ENCODE data around the gene NABP1. TPM values are rescaled to one million over a fixed set of nuclear protein-coding genes. Genes with fewer than 3 reads are reported as not detected.
"Not testable (repeated sequence)": the region's sequence is repeated elsewhere in the genome, so short reads cannot be mapped to it uniquely, and the experiment has no call there.

NABP1 gene
- total RNA-seq, 1 donor from 2014 or later = 86.0 TPM

- Mint-ChIP-seq H3K36me3 (ENCODE audit: low read depth) (no peaks in the 10 kb centered on the region), H3K9me3 (no peaks in the 10 kb centered on the region), H3K4me1 (peaks cover 14% of the 10 kb centered on the region), H3K27ac (no peak overlapping the region), H3K27me3 (no peaks in the 10 kb centered on the region), H3K4me3 (no peak overlapping the region)
- intact Hi-C loops (cut with micrococcal nuclease) = no loop called here
- no peak for TF ChIP-seq CTCF (IDR thresholded peaks at IDR 0.05)
- ChIA-PET CTCF (no interaction called here), POLR2A (interaction anchor here (1.3 to 1.8 kb wide), 2 partner anchors 14 to 35 kb away, joined by 7 to 13 read pairs; partner anchors contain the start of gene NABP1)
- DNase-seq = no peak
- no peak for ATAC-seq (ENCODE audit: low read depth)
Measured at GRCh38 chr2:191642541-191642940, 35.4 kb upstream of the NABP1 start.

GRCh38 chr2:191643429-191643828 lies 34.5 kb upstream of the NABP1 start:
- no peaks in the 10 kb centered on the region for H3K36me3 Mint-ChIP-seq (ENCODE audit: low read depth)
- TF ChIP-seq CTCF (IDR thresholded peaks at IDR 0.05) = no peak
- DNase-seq (no peak), ATAC-seq (ENCODE audit: low read depth) (no peak)
- ChIA-PET POLR2A (interaction anchor here (0.7 to 1.8 kb wide), 3 partner anchors 15 to 116 kb away, joined by 3 to 13 read pairs (median 7); partner anchors contain the start of gene NABP1), CTCF (no interaction called here)
- no peak overlapping the region for H3K27ac Mint-ChIP-seq
- intact Hi-C loops (cut with micrococcal nuclease) = no loop called here
- no peaks in the 10 kb centered on the region for H3K9me3 Mint-ChIP-seq
- no peak overlapping the region for H3K4me3 Mint-ChIP-seq
- no peaks in the 10 kb centered on the region for H3K27me3 Mint-ChIP-seq
- peaks cover 5% of the 10 kb centered on the region for H3K4me1 Mint-ChIP-seq

GRCh38 chr2:191644613-191645012 lies 33.3 kb upstream of the NABP1 start:
- H3K27me3 Mint-ChIP-seq; H3K9me3 Mint-ChIP-seq; DNase-seq; intact Hi-C loops (cut with micrococcal nuclease); H3K36me3 Mint-ChIP-seq (ENCODE audit: low read depth); CTCF ChIA-PET; H3K4me3 Mint-ChIP-seq; H3K27ac Mint-ChIP-seq; ATAC-seq (ENCODE audit: low read depth); H3K4me1 Mint-ChIP-seq: not testable (repeated sequence)
- POLR2A ChIA-PET = interaction anchor here (1.0 to 1.1 kb wide), 2 partner anchors 23 to 33 kb away, joined by 3 to 4 read pairs; partner anchors contain the start of gene NABP1

GRCh38 chr2:191645032-191645431 lies 32.9 kb upstream of the NABP1 start:
- no peak for TF ChIP-seq CTCF (IDR thresholded peaks at IDR 0.05)
- no peak for ATAC-seq (ENCODE audit: low read depth)
- H3K4me3 Mint-ChIP-seq = no peak overlapping the region
- ChIA-PET POLR2A (interaction anchor here (1.0 to 1.1 kb wide), 2 partner anchors 22 to 32 kb away, joined by 3 to 4 read pairs; partner anchors contain the start of gene NABP1), CTCF (no interaction called here)
- H3K36me3 Mint-ChIP-seq (ENCODE audit: low read depth) = no peaks in the 10 kb centered on the region
- peaks cover 2% of the 10 kb centered on the region for H3K4me1 Mint-ChIP-seq
- H3K27me3 Mint-ChIP-seq = no peaks in the 10 kb centered on the region
- intact Hi-C loops (cut with micrococcal nuclease) = no loop called here
- no peak overlapping the region for H3K27ac Mint-ChIP-seq
- no peaks in the 10 kb centered on the region for H3K9me3 Mint-ChIP-seq
- DNase-seq = no peak

GRCh38 chr2:191645434-191646162 lies 32.3 kb upstream of the NABP1 start:
- POLR2A ChIA-PET = interaction anchor here (1.0 to 1.1 kb wide), 2 partner anchors 22 to 32 kb away, joined by 3 to 4 read pairs; partner anchors contain the start of gene NABP1
- CTCF ChIA-PET = no interaction called here
- intact Hi-C loops (cut with micrococcal nuclease) = no loop called here
- ATAC-seq (ENCODE audit: low read depth) (no peak), DNase-seq (no peak)
- Mint-ChIP-seq H3K27me3 (no peaks in the 10 kb centered on the region), H3K9me3 (no peaks in the 10 kb centered on the region), H3K36me3 (ENCODE audit: low read depth) (no peaks in the 10 kb centered on the region), H3K27ac (no peak overlapping the region), H3K4me3 (no peak overlapping the region), H3K4me1 (peaks cover 3% of the 10 kb centered on the region)
- TF ChIP-seq CTCF (IDR thresholded peaks at IDR 0.05) = no peak

Data from activated B cell treated with CpG ODN at 0.5 μM for 24 hours (primary cell).